Lung (tissue), 12 donors: ENCODE results near the gene EIF3D. TPM values are rescaled to one million over a fixed set of nuclear protein-coding genes. Genes with fewer than 3 reads are reported as not detected.

ENCODE experiments used
- ATAC-seq: fragments of 200-7000 bp; cut with Tn5 transposase; one replicate; pipeline ENCODE4 v1.9.1; 2020; ENCODE audit warnings: moderate number of reproducible peaks; ENCODE audit not compliant: insufficient read depth, low FRiP score
- DNase-seq, 3 donors: peaks; one replicate each; pipeline ENCODE4 v3.0.0-alpha.2; 2013 to 2017
- H3K27ac ChIP-seq, 2 donors: one replicate each; pipeline ENCODE4 v1.5.1; 2013; ENCODE audit warnings: mild to moderate bottlenecking in 2 of 2, moderate library complexity in 2 of 2, control low read depth in 1 of 2, inconsistent platforms in 1 of 2, low read depth in 1 of 2, low read length in 1 of 2
- H3K27me3 ChIP-seq, 3 donors: one replicate each; pipeline ENCODE4 v1.5.1; 2013; ENCODE audit warnings: low read length in 2 of 3; ENCODE audit not compliant: control insufficient read depth in 3 of 3, insufficient read depth in 3 of 3
- H3K36me3 ChIP-seq, 4 donors: one replicate each; pipeline ENCODE4 v1.5.1; 2013; ENCODE audit warnings: low read length in 4 of 4, mild to moderate bottlenecking in 1 of 4, moderate library complexity in 1 of 4; ENCODE audit not compliant: control insufficient read depth in 4 of 4, insufficient read depth in 4 of 4
- H3K4me1 ChIP-seq, 5 donors: one replicate each; pipeline ENCODE4 v1.5.1; 2013; ENCODE audit warnings: low read length in 5 of 5, mild to moderate bottlenecking in 2 of 5, moderate library complexity in 1 of 5; ENCODE audit not compliant: control insufficient read depth in 5 of 5, insufficient read depth in 5 of 5
- H3K4me3 ChIP-seq: one replicate; pipeline ENCODE4 v1.5.1; 2013; ENCODE audit warnings: mild to moderate bottlenecking, control low read depth, moderate library complexity
- H3K9ac ChIP-seq, 2 donors: one replicate each; pipeline ENCODE4 v1.5.1; 2013; ENCODE audit warnings: low read length in 2 of 2, control low read depth in 1 of 2; ENCODE audit not compliant: insufficient read depth in 1 of 2
- H3K9me3 ChIP-seq, 4 donors: one replicate each; pipeline ENCODE4 v1.5.1; 2013; ENCODE audit warnings: low read length in 3 of 4, mild to moderate bottlenecking in 1 of 4, moderate library complexity in 1 of 4; ENCODE audit not compliant: control insufficient read depth in 4 of 4, insufficient read depth in 3 of 4
- CTCF ChIP-seq: IDR thresholded peaks from 2 replicates; pipeline ENCODE4 v1.5.1; 2012; ENCODE audit warnings: mild to moderate bottlenecking; ENCODE audit errors: control extremely low read depth, extremely low read depth
- WGBS, 2 donors: extraction: QIAGEN DNeasy Blood & Tissue Kit; methylation state at CpG; one replicate each; pipeline ENCODE4 v1.1.7; 2013; 5-methylcytosine and 5-hydroxymethylcytosine counted together
- polyA plus RNA-seq, 2 donors: library from polyadenylated mRNA; stranded (reverse); fragments of 200-250 nt; gene quantifications; one replicate each; pipeline ENCODE4 v1.2.1, GENCODE V29; 2013
- total RNA-seq, 2 donors: library from RNA; depleted of rRNA in 1 of 2; stranded (reverse); fragments of >200 nt in 1 of 2; gene quantifications; one replicate each; pipeline ENCODE4 v1.2.1, GENCODE V29; 2014 to 2021
- donor health status: control.
- donor health status: control.
- donor health status: Bipolar disorder and iron deficiency.
- donor health status: healthy.
- donor health status: DM: yes; HTN: yes; CAD: no.

Gene EIF3D
- total and polyA plus RNA-seq, 4 donors: 123 to 221 (median 174) TPM

GRCh38 chr22:36561291-36561811, 32.4 kb upstream of the EIF3D start:
- peaks cover 3 to 30% (median 10%) of the 10 kb centered on the region in 3 donors for H3K27me3 ChIP-seq
- 45 to 52% methylated on average over 6 of the region's 6 CpGs for WGBS, 2 donors
- TF ChIP-seq CTCF: no peak

GRCh38 chr22:36560001-36560400, 31.0 kb upstream of the EIF3D start:
- H3K4me3 ChIP-seq: no peak overlapping the region
- 97% methylated on average over 3 of the region's 3 CpGs for WGBS, 2 donors
- no peak for DNase-seq
- H3K4me1 ChIP-seq: no peaks in the 10 kb centered on the region
- no peaks in the 10 kb centered on the region for H3K36me3 ChIP-seq
- H3K27ac ChIP-seq: no peak overlapping the region
- H3K27me3 ChIP-seq: peaks cover 3 to 21% (median 10%) of the 10 kb centered on the region in 3 donors
- H3K9me3 ChIP-seq: peaks cover 0 to 7% (median 0%) of the 10 kb centered on the region in 4 donors
- TF ChIP-seq CTCF: no peak
- H3K9ac ChIP-seq: no peak overlapping the region
- ATAC-seq: no peak

More at GRCh38 chr22:36561291-36561811, 32.4 kb upstream of the EIF3D start:
- no peak for DNase-seq
- no peak for ATAC-seq
- H3K4me1 ChIP-seq: no peaks in the 10 kb centered on the region
- H3K9ac ChIP-seq: no peak overlapping the region
- H3K4me3 ChIP-seq: no peak overlapping the region
- H3K36me3 ChIP-seq: no peaks in the 10 kb centered on the region
- H3K27ac ChIP-seq: no peak overlapping the region
- H3K9me3 ChIP-seq: peaks cover 0 to 7% (median 0%) of the 10 kb centered on the region in 4 donors

GRCh38 chr22:36554098-36554497, 25.1 kb upstream of the EIF3D start:
- Histone ChIP-seq H3K27me3 (peaks cover 0 to 15% (median 5%) of the 10 kb centered on the region in 3 donors), H3K9me3 (peaks cover 0 to 9% (median 0%) of the 10 kb centered on the region in 4 donors), H3K9ac (no peak overlapping the region), H3K27ac (no peak overlapping the region), H3K4me3 (no peak overlapping the region), H3K36me3 (no peaks in the 10 kb centered on the region), H3K4me1 (no peaks in the 10 kb centered on the region)
- TF ChIP-seq CTCF: no peak
- no peak for DNase-seq
- no peak for ATAC-seq
- 53 to 70% methylated on average over 5 of the region's 5 CpGs for WGBS, 2 donors

- DNase-seq (no peak), ATAC-seq (no peak)
- H3K4me1 ChIP-seq: no peaks in the 10 kb centered on the region
- peaks cover 0 to 6% (median 0%) of the 10 kb centered on the region in 4 donors for H3K9me3 ChIP-seq
- H3K4me3 ChIP-seq: no peak overlapping the region
- peaks cover 0 to 14% (median 5%) of the 10 kb centered on the region in 3 donors for H3K27me3 ChIP-seq
- H3K36me3 ChIP-seq: no peaks in the 10 kb centered on the region
- no peak overlapping the region for H3K27ac ChIP-seq
- no peak overlapping the region for H3K9ac ChIP-seq
- 15 to 18% methylated on average over 1 of the region's 1 CpG for WGBS, 2 donors
- no peak for TF ChIP-seq CTCF
Observed at GRCh38 chr22:36552289-36552688, 23.3 kb upstream of the EIF3D start.
